HepG2 (cell line): ENCODE measurements around the gene MTREX. TPM values are rescaled to one million over a fixed set of nuclear protein-coding genes. Genes with fewer than 3 reads are reported as not detected.

Experiments used
- ELF4 ChIP-seq: sonication (generic); formaldehyde crosslinking; IDR thresholded peaks from 2 replicates; pipeline ENCODE4 v1.5.0; 2020; ENCODE audit warnings: missing genetic modification reagents, mild to moderate bottlenecking, moderate library complexity, borderline replicate concordance
- HES4 ChIP-seq: sonication (generic); formaldehyde crosslinking; IDR thresholded peaks from 2 replicates; pipeline ENCODE4 v1.9.0; 2021; ENCODE audit warnings: mild to moderate bottlenecking, missing genetic modification reagents, borderline replicate concordance
- HNRNPLL ChIP-seq: fragments of 200-400 bp; formaldehyde crosslinking; IDR thresholded peaks from 2 replicates; pipeline ENCODE4 v1.6.1; 2017; ENCODE audit warnings: mild to moderate bottlenecking, low read depth, low read length; ENCODE audit not compliant: poor library complexity, severe bottlenecking
- MXI1 ChIP-seq: IDR thresholded peaks from 3 replicates; pipeline ENCODE4 v1.6.1; 2012; ENCODE audit warnings: low read depth, low read length, inconsistent platforms, borderline replicate concordance
- NFIC ChIP-seq: IDR thresholded peaks from 2 replicates; pipeline ENCODE4 v1.6.1; 2012; ENCODE audit warnings: mild to moderate bottlenecking, low read length, inconsistent platforms
- NRL ChIP-seq: sonication (generic); formaldehyde crosslinking; IDR thresholded peaks from 2 replicates; pipeline ENCODE4 v1.5.0; 2020; ENCODE audit warnings: missing genetic modification reagents, mild to moderate bottlenecking, moderate library complexity, borderline replicate concordance
- RBAK ChIP-seq: sonication (generic); formaldehyde crosslinking; IDR thresholded peaks from 2 replicates; pipeline ENCODE4 v1.5.1; 2020; ENCODE audit warnings: mild to moderate bottlenecking, missing genetic modification reagents
- RFX1 ChIP-seq: fragments of 450-650 bp; IDR thresholded peaks from 2 replicates; pipeline ENCODE4 v1.6.1; 2017
- SAP130 ChIP-seq: IDR thresholded peaks from 2 replicates; pipeline ENCODE4 v1.6.1; 2016; ENCODE audit warnings: low read depth
- TOPORS ChIP-seq: sonication (generic); formaldehyde crosslinking; IDR thresholded peaks from 2 replicates; pipeline ENCODE4 v1.8.0; 2023; ENCODE audit warnings: mild to moderate bottlenecking, missing genetic modification reagents
- YEATS2 ChIP-seq: sonication (generic); formaldehyde crosslinking; IDR thresholded peaks from 2 replicates; pipeline ENCODE4 v1.4.0; 2020; ENCODE audit warnings: missing genetic modification reagents, borderline replicate concordance
- ZBTB7A ChIP-seq: sonication (generic); formaldehyde crosslinking; IDR thresholded peaks from 2 replicates; pipeline ENCODE4 v1.8.0; 2022; ENCODE audit warnings: mild to moderate bottlenecking, missing genetic modification reagents
- ZNF160 ChIP-seq: sonication (generic); formaldehyde crosslinking; IDR thresholded peaks from 2 replicates; pipeline ENCODE4 v1.8.0; 2022; ENCODE audit warnings: mild to moderate bottlenecking, inconsistent platforms, missing genetic modification reagents
- ZNF225 ChIP-seq: sonication (generic); formaldehyde crosslinking; IDR thresholded peaks from 2 replicates; pipeline ENCODE4 v1.4.0; 2020; ENCODE audit warnings: mild to moderate bottlenecking, missing genetic modification reagents
- ZNF3 ChIP-seq: IDR thresholded peaks from 2 replicates; pipeline ENCODE4 v1.7.0; 2017; ENCODE audit warnings: inconsistent platforms
- ZNF839 ChIP-seq: sonication (generic); formaldehyde crosslinking; IDR thresholded peaks from 2 replicates; pipeline ENCODE4 v1.4.0; 2020; ENCODE audit warnings: missing genetic modification reagents, mild to moderate bottlenecking, borderline replicate concordance
- ZNF841 ChIP-seq: sonication (generic); formaldehyde crosslinking; IDR thresholded peaks from 2 replicates; pipeline ENCODE4 v1.8.1; 2023; ENCODE audit warnings: missing genetic modification reagents, borderline replicate concordance
- ZNF891 ChIP-seq: sonication (generic); formaldehyde crosslinking; IDR thresholded peaks from 2 replicates; pipeline ENCODE4 v1.5.0; 2020; ENCODE audit warnings: mild to moderate bottlenecking, missing genetic modification reagents
- polyA plus RNA-seq, 8 experiments: library from polyadenylated mRNA; depleted of rRNA in 3 of 8; stranded (reverse) in 7 of 8; unstranded in 1 of 8; fragments of >200 nt; fragmentation: Illumina TruSeq in 4 of 8; extraction: Trizol in 4 of 8; gene quantifications; 2 replicates each; pipeline versions ENCODE4 v1.2.1 to v1.2.3, GENCODE V29; 2011 to 2016; ENCODE audit warnings: low read depth in 4 of 8, missing spikeins in 1 of 8, mixed read lengths in 1 of 8; ENCODE audit not compliant: insufficient read depth in 1 of 8
- total RNA-seq, 5 experiments: library from RNA; depleted of rRNA; stranded (reverse); fragments of >200 nt; fragmentation: Illumina TruSeq; extraction: Trizol; gene quantifications; 2 replicates each; pipeline ENCODE4 v1.2.3, GENCODE V29; 2016; ENCODE audit warnings: low read depth in 1 of 5
- TF ChIP-seq, protein P1 (sequence below): sonication (generic); formaldehyde crosslinking; IDR thresholded peaks from 2 replicates; pipeline ENCODE4 v1.5.0; 2020; ENCODE audit warnings: mild to moderate bottlenecking, missing genetic modification reagents
- TF ChIP-seq, protein P2 (sequence below): sonication (generic); formaldehyde crosslinking; IDR thresholded peaks from 2 replicates; pipeline ENCODE4 v1.4.0; 2020; ENCODE audit warnings: missing genetic modification reagents
- TF ChIP-seq, protein P3 (sequence below): sonication (generic); formaldehyde crosslinking; IDR thresholded peaks from 2 replicates; pipeline ENCODE4 v1.8.0; 2022; ENCODE audit warnings: mild to moderate bottlenecking, missing genetic modification reagents, borderline replicate concordance

The MTREX gene
- total and polyA plus RNA-seq, 2 of the 13 experiments (the other 11 are each of a cell fraction or from before 2014, with no cell fraction given): 16.4 to 91.5 TPM

DNA sequence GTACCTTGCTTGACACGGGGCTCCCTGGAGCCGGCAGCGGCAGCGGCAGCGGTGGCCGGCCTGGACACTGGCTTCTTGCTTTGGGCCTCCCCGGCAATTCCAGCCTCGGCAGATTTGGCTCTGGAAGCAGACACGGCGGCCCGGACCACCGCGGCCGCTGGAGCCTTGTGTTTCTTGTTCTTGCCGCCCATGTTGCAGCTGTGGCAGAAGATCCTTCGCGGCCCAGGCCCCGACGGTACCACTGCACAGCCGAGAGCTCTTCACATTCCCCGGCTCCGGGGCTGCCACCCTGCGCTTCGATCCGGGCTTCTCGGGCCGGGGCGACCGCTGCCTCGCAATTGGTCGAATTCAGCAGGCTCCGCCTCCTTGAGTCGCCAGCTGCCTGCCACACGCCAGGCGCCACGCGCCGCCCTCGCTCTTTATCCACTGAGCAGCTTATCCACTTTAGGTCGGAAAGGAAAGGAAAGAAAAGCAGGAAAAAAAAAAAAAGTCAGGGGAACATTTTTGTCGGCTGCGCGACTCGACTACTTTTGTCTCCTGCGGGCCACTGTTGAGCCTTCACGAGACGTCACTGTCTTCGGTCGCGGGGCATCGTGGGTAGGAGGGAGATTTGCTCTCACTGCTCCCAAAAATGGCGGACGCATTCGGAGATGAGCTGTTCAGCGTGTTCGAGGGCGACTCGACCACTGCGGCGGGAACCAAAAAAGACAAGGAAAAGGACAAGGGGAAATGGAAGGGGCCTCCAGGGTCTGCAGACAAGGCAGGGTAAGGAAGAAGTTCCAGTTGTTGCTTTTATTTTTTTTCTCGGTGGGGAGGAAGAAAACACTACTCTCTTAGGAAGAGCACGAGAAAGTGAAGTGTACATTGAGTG, at the start of gene MTREX, which contains the start of gene DHX29 (continued):
- TF ChIP-seq, protein P1, sequence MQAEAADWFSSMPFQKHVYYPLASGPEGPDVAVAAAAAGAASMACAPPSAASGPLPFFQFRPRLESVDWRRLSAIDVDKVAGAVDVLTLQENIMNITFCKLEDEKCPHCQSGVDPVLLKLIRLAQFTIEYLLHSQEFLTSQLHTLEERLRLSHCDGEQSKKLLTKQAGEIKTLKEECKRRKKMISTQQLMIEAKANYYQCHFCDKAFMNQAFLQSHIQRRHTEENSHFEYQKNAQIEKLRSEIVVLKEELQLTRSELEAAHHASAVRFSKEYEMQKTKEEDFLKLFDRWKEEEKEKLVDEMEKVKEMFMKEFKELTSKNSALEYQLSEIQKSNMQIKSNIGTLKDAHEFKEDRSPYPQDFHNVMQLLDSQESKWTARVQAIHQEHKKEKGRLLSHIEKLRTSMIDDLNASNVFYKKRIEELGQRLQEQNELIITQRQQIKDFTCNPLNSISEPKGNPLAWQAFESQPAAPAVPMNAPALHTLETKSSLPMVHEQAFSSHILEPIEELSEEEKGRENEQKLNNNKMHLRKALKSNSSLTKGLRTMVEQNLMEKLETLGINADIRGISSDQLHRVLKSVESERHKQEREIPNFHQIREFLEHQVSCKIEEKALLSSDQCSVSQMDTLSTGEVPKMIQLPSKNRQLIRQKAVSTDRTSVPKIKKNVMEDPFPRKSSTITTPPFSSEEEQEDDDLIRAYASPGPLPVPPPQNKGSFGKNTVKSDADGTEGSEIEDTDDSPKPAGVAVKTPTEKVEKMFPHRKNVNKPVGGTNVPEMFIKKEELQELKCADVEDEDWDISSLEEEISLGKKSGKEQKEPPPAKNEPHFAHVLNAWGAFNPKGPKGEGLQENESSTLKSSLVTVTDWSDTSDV (CRISPR knock-in tag): peak; percentile 93; the same call in 1 of the 2 replicates
- TF ChIP-seq TOPORS (CRISPR knock-in tag) (no peak), ZNF225 (peak; percentile 29; the same call in 1 of the 2 replicates), YEATS2 (CRISPR knock-in tag) (peak; percentile 74), SAP130 (peak; percentile 75; the same call in 1 of the 2 replicates), HES4 (CRISPR knock-in tag) (no peak; the same call in 1 of the 2 replicates), MXI1 (peak; percentile 69; the same call in 1 of the 3 replicates), ZNF891 (CRISPR knock-in tag) (0 out of 2 replicates have a peak, but pooled peaks have one; percentile 44), ELF4 (CRISPR knock-in tag) (peak; percentile 73; the same call in 1 of the 2 replicates), NRL (CRISPR knock-in tag) (peak; percentile 59; the same call in 1 of the 2 replicates), ZNF3 (CRISPR knock-in tag) (no peak), ZNF841 (CRISPR knock-in tag) (0 out of 2 replicates have a peak, but pooled peaks have one; percentile 32), ZBTB7A (no peak), ZNF839 (no peak), ZNF160 (CRISPR knock-in tag) (no peak), HNRNPLL (peak; percentile 52), NFIC (peak; percentile 65; the same call in 1 of the 2 replicates), RBAK (CRISPR knock-in tag) (no peak), RFX1 (no peak)
- TF ChIP-seq, protein P2, sequence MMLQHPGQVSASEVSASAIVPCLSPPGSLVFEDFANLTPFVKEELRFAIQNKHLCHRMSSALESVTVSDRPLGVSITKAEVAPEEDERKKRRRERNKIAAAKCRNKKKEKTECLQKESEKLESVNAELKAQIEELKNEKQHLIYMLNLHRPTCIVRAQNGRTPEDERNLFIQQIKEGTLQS (CRISPR knock-in tag): 0 out of 2 replicates have a peak, but pooled peaks have one; percentile 7
- TF ChIP-seq, protein P3, sequence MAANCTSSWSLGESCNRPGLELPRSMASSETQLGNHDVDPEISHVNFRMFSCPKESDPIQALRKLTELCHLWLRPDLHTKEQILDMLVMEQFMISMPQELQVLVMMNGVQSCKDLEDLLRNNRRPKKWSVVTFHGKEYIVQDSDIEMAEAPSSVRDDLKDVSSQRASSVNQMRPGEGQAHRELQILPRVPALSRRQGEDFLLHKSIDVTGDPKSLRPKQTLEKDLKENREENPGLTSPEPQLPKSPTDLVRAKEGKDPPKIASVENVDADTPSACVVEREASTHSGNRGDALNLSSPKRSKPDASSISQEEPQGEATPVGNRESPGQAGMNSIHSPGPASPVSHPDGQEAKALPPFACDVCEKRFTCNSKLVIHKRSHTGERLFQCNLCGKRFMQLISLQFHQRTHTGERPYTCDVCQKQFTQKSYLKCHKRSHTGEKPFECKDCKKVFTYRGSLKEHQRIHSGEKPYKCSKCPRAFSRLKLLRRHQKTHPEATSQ (CRISPR knock-in tag): peak; percentile 58; the same call in 1 of the 2 replicates
